Measurements from ENCODE around the gene HS2ST1.
"Not testable (repeated sequence)": the region's sequence is repeated elsewhere in the genome, so short reads cannot be mapped to it uniquely, and the experiment has no call there.

Gene HS2ST1

GRCh38 chr1:87028576-87028975 is 114.1 kb downstream of the HS2ST1 start:
- DNase-seq: no peak

- DNase-seq: no peak
Observed at GRCh38 chr1:87030740-87031690, 116.6 kb downstream of the HS2ST1 start.

- no peak for DNase-seq
Observed at GRCh38 chr1:87034351-87034750, 119.9 kb downstream of the HS2ST1 start.

- no peak for DNase-seq
Observed at GRCh38 chr1:87039096-87039495, 124.7 kb downstream of the HS2ST1 start.

- no peak for DNase-seq
Observed at GRCh38 chr1:87042111-87042811, 127.8 kb downstream of the HS2ST1 start.

GRCh38 chr1:87044424-87044823 is 130.0 kb downstream of the HS2ST1 start:
- DNase-seq: no peak

GRCh38 chr1:87044840-87045239 is 130.4 kb downstream of the HS2ST1 start:
- DNase-seq: no peak

- DNase-seq: no peak
Observed at GRCh38 chr1:87045761-87046304, 131.4 kb downstream of the HS2ST1 start.

- DNase-seq: no peak
Observed at GRCh38 chr1:87046951-87047350, 132.5 kb downstream of the HS2ST1 start.

GRCh38 chr1:87048237-87048636 is 133.8 kb downstream of the HS2ST1 start:
- no peak for DNase-seq

GRCh38 chr1:87051965-87052364 is 137.5 kb downstream of the HS2ST1 start:
- no peak for DNase-seq

GRCh38 chr1:87052400-87052799 is 138.0 kb downstream of the HS2ST1 start:
- no peak for DNase-seq

- no peak for DNase-seq
Observed at GRCh38 chr1:87052961-87053360, 138.5 kb downstream of the HS2ST1 start.

- DNase-seq: no peak
Observed at GRCh38 chr1:87053446-87053845, 139.0 kb downstream of the HS2ST1 start.

- no peak for DNase-seq
Observed at GRCh38 chr1:87056974-87057373, 142.5 kb downstream of the HS2ST1 start.

GRCh38 chr1:87058343-87058649 is 143.9 kb downstream of the HS2ST1 start:
- no peak for DNase-seq

GRCh38 chr1:87061742-87062156 is 147.3 kb downstream of the HS2ST1 start:
- no peak for DNase-seq

GRCh38 chr1:87062687-87063086 is 148.3 kb downstream of the HS2ST1 start:
- DNase-seq: no peak

GRCh38 chr1:87064309-87064708 is 149.9 kb downstream of the HS2ST1 start:
- no peak for DNase-seq

- DNase-seq: no peak
Observed at GRCh38 chr1:87064986-87065385, 150.6 kb downstream of the HS2ST1 start.

GRCh38 chr1:87066708-87067107 is 152.3 kb downstream of the HS2ST1 start:
- DNase-seq: not testable (repeated sequence)

GRCh38 chr1:87072411-87072810 is 158.0 kb downstream of the HS2ST1 start:
- DNase-seq: no peak

- no peak for DNase-seq
Observed at GRCh38 chr1:87072904-87073303, 158.5 kb downstream of the HS2ST1 start.

Measured in NCI-H2029 treated with DMSO at 0.1 percent for 48 hours (cell line).